ENCODE results near the gene DLL3.

GRCh38 chr19:39525205-39525604 is 26.5 kb downstream of the DLL3 start:
- no peak for TF ChIP-seq CTCF (conservative IDR thresholded peaks at IDR 0.05 in 1 of 2, IDR thresholded peaks at IDR 0.05 in 1 of 2; ENCODE audit: extremely low read depth in 1 of 2, insufficient read depth in 1 of 2, low read depth in 1 of 2, low read length in 2 of 2)
- no peak for TF ChIP-seq EZH2 (IDR thresholded peaks at IDR 0.05; ENCODE audit: borderline replicate concordance, low read length)

Data from mammary epithelial cell (primary cell).